SK-N-MC (cell line): ENCODE data around the gene RPF1.

ENCODE experiments used
- DNase-seq: peaks from one replicate; pipeline ENCODE4 v3.0.0-alpha.2; 2011; ENCODE audit warnings: low read depth, low spot score
- H3K27ac ChIP-seq: fragments of 200-600 bp; sonication (generic); 2 replicates; pipeline ENCODE4 v1.5.1; 2016; ENCODE audit warnings: mixed run types
- H3K36me3 ChIP-seq: fragments of 200-600 bp; sonication (generic); 2 replicates; pipeline ENCODE4 v1.6.1; 2017; ENCODE audit warnings: antibody characterized with exemption, low read length, mixed read lengths; ENCODE audit not compliant: insufficient read depth
- H3K4me3 ChIP-seq: fragments of 200-600 bp; sonication (generic); 2 replicates; pipeline ENCODE4 v1.5.1; 2016
- H3K9ac ChIP-seq: fragments of 200-600 bp; sonication (generic); 2 replicates; pipeline ENCODE4 v1.8.0; 2017; ENCODE audit warnings: mixed run types, mixed read lengths; ENCODE audit not compliant: insufficient read length
- H3K9me3 ChIP-seq: fragments of 200-600 bp; sonication (generic); 2 replicates; pipeline ENCODE4 v1.6.1; 2017; ENCODE audit warnings: low read depth, mild to moderate bottlenecking, antibody characterized with exemption, low read length, moderate library complexity, mixed read lengths
- EZH2 ChIP-seq: fragments of 200-600 bp; sonication (generic); IDR thresholded peaks from one replicate; pipeline ENCODE4 v1.6.1; 2017; ENCODE audit warnings: antibody characterized with exemption
- FOXP2 ChIP-seq: optimal IDR thresholded peaks from 2 replicates; pipeline ENCODE3; 2011; ENCODE audit warnings: mild to moderate bottlenecking, moderate library complexity; ENCODE audit not compliant: insufficient read depth; ENCODE audit errors: extremely low read length, control extremely low read depth
- POLR2AphosphoS5 ChIP-seq: IDR thresholded peaks from 2 replicates; pipeline ENCODE4 v1.6.1; 2012; ENCODE audit warnings: mild to moderate bottlenecking, low read depth, low read length, borderline replicate concordance

Gene RPF1, protein sequence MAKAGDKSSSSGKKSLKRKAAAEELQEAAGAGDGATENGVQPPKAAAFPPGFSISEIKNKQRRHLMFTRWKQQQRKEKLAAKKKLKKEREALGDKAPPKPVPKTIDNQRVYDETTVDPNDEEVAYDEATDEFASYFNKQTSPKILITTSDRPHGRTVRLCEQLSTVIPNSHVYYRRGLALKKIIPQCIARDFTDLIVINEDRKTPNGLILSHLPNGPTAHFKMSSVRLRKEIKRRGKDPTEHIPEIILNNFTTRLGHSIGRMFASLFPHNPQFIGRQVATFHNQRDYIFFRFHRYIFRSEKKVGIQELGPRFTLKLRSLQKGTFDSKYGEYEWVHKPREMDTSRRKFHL

DNA sequence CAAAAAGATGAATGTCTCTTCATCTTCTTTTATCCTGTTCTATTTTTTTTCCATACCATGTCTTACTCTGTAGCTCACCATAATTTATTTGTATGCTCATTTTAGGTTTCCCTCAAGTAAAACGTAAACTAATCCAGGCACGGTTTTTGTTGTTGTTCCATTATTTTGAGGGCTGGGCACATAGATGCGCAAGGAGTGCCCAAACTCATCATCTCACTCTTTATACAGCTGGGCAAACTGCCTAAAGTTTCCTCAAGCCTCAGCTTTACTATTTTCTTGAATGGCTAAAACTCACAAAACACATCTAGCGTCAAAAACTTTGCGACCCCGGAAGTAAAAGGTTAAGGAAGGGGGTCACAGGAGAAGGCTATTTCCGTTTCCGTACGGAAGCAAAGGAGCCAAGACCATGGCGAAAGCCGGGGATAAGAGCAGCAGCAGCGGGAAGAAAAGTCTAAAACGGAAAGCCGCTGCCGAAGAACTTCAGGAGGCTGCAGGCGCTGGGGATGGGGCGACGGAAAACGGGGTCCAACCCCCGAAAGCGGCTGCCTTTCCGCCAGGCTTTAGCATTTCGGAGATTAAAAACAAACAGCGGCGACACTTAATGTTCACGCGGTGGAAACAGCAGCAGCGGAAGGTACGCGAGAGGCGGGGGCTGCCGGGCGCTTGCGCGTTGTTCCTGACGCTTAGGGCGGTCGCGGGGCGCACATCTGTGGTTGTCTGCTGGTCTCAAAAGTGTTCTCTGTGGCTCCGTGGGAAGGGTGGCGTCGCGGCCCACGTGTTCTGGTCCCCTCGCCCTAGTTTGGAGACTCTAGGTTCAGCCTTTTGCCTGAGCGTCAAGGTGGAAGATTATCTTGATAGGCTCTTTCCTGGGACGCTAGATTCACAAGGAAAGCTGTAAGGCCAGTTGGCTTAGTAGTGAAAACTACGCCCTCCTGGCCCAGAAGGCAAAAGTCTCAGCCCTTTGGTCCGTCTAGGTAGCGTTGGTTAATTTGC is at the start of gene RPF1:
Gene RPF1 (plus strand): TSS at position 391 of the 993 bp plus-strand sequence. CDS start 16 bp downstream, at position 407.
- Histone ChIP-seq H3K9ac (peak within 1 kb of the TSS; percentile 89), H3K4me3 (peak within 1 kb of the TSS; percentile 89), H3K36me3 (peaks cover 33% of the 10 kb centered on the region), H3K27ac (peak within 1 kb of the TSS; percentile 74), H3K9me3 (0 out of 2 replicates have a peak, but pooled peaks cover 5% of the 10 kb centered on the region)
- DNase-seq, result peak; percentile 77
- TF ChIP-seq FOXP2, result no peak
- TF ChIP-seq EZH2, result no peak
- TF ChIP-seq POLR2AphosphoS5, result peak; percentile 92

DNA sequence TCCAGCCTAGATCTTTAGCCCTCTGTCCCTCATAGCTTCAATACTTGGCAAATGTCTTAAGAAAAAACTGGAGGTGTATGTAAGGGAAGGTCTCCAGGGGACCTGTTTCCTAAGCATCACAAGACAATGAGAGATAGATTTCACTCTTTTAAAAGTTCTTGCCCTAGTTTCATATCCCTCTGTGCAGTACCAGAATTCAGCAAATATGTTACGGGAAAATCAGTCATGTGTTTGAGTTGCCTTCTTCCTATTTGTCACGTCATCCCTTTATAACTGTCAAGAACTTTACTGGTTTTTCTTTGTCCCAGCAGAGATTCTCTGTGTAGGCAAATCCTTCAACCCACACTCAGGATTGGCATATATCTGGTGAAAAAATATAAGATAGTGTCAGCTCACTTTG is 48.5 kb upstream of the RPF1 start:
- no peak for DNase-seq
- Histone ChIP-seq H3K27ac (no peak overlapping the region), H3K4me3 (no peak overlapping the region), H3K36me3 (no peaks in the 10 kb centered on the region), H3K9ac (no peak overlapping the region), H3K9me3 (no peaks in the 10 kb centered on the region)
- TF ChIP-seq POLR2AphosphoS5, result no peak

DNA sequence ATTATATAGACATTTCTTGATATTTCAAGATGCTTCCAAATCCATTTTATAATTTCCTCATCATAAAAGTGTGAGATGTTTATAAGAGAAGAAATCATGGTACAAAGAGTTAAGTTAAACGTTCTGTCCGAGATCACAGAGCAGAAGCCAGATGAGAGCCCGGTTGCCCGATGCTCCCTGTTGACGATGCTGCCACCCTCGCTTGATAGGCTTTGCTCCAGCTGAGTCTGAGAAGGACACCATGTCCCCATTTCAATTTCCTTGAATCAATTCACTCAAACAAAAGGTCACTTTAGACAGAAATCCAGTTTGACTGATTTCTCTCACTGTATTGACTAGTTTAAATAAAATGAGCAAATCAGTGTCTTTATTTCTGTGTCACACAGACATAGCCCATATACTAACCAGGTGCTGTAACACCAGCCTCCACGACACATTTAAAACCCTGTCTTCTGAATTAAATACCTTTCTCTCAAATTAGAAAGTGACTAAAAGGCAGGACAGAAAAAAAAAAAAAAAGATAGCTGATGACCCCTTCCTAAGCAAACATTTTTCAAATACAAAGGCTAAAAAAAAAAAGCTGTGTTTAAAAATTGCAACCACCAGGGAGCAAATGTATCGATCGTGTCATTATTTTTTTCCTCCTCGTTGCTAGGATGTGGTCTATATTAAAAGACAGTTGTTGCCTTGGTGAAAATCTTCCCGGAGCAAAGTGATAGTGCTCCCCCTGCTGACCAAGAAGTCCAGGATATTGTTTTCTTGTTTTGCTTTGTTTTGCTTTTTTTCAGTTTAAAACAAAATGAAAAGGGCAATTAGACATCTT is 45.6 kb upstream of the RPF1 start:
- no peak overlapping the region for H3K27ac ChIP-seq
- H3K36me3 ChIP-seq, result no peaks in the 10 kb centered on the region
- TF ChIP-seq POLR2AphosphoS5, result no peak
- no peak for TF ChIP-seq EZH2
- no peak for TF ChIP-seq FOXP2
- DNase-seq, result peak; percentile 50
- H3K4me3 ChIP-seq, result peak overlapping the region; percentile 39
- no peak overlapping the region for H3K9ac ChIP-seq
- no peaks in the 10 kb centered on the region for H3K9me3 ChIP-seq

DNA sequence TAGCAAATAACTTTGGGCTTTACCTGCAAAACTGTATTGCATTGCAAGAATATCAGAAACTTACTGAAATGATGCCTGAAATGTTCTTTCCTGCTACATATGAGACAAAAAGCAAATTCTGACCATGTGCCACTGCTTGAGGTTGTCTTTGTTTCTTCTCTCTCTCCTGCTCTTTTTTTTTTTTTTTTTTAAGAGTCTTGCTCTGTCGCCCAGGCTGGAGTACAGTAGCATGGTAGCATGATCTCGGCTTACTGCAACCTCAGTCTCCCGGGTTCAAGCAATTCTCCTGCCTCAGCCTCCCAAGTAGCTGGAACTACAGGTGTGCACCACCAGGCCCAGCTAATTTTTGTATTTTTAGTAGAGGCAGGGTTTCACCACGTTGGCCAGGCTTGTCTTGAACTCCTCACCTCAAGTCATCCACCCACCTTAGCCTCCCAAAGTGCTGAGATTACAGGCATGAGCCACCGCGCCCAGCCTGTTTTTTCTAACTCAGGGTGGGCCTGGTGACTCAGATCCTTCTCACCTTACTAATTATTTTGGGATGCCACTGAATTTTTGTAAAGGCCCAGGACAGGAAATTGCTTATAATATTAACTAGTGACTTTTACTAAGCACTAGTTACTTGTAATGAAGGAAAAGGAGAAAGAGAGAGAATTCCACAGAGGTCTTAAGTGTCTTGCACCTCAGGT is 44.8 kb upstream of the RPF1 start:
- Histone ChIP-seq H3K9ac (no peak overlapping the region), H3K36me3 (no peaks in the 10 kb centered on the region), H3K27ac (no peak overlapping the region), H3K9me3 (no peaks in the 10 kb centered on the region), H3K4me3 (no peak overlapping the region)
- no peak for TF ChIP-seq POLR2AphosphoS5
- TF ChIP-seq EZH2, result no peak
- no peak for TF ChIP-seq FOXP2
- DNase-seq, result no peak

DNA sequence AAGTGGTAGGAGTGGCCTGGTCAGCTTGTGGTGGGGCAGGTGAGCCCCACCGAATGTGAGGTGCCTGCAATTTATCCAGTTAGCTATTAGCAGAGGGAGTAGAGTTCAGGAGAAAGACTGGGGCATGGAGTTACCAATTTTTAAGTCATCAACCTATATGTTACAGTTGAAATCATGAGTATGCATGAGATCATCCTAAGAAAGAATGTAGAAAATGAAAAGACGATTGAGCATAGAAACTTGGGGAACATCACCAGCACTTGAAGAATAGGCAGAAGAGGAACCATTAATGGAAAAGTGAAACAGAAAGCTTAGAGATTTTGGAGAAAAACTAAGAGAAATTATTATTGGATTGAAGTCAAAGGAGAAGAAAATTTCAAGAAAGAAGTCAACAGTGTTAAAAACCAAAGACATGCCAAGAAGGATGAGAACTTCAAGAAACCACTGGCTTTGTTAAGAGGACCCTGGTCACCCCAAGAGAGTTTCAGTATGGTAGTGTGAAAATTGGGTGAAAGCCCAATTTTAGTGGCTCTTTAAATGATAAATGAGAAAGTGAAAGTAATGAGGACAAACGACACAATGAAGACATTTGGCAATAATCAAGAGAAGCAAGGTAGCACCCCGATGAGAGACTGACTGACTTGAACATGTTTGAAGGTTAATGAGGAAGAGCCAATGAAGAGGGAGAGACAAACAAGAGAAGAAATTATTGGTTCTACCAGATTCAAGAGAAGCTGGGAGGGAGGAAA is 44.1 kb upstream of the RPF1 start:
- no peak overlapping the region for H3K27ac ChIP-seq
- TF ChIP-seq POLR2AphosphoS5 (no peak), EZH2 (no peak), FOXP2 (no peak)
- no peaks in the 10 kb centered on the region for H3K9me3 ChIP-seq
- H3K36me3 ChIP-seq, result no peaks in the 10 kb centered on the region
- no peak overlapping the region for H3K9ac ChIP-seq
- no peak overlapping the region for H3K4me3 ChIP-seq
- no peak for DNase-seq

DNA sequence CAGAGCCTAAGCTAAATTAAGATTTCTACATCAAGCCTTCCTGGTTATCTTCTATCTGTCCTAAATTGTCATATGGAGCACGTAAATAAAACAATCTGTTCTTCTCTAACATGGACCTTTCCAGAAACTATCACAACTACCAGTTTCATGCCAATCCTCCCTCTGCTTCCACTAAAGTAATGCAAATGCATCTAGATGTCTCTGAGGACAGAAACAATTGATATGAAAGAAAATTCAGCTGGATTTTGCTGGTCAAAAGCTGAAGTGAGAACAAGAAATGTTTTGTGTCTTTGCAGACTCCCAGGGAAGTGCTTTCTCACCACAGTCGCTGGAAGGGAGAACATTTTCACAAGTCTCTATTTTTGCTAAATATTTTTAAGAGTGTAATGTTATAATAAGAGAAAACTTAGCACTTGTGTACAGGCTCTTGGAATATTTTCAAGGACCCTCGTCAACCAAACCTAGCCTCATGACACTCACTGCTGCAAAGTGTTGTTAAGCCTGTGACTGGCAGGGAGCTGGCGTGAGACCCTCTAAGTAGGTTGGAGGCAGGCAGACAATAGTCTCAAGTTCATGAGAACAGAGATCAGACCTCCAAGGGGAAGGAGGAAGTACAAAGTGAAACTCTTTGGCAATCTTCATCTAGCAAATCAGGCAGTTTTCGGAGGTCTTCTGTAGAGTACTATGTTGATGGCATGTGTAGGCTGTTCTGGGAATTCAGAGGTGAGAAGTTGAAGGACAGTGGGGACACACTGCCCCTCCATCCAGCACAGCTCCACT is 42.0 kb upstream of the RPF1 start:
- no peaks in the 10 kb centered on the region for H3K36me3 ChIP-seq
- TF ChIP-seq EZH2 (no peak), POLR2AphosphoS5 (no peak), FOXP2 (no peak)
- no peak for DNase-seq
- H3K9ac ChIP-seq, result no peak overlapping the region
- no peak overlapping the region for H3K4me3 ChIP-seq
- H3K27ac ChIP-seq, result no peak overlapping the region
- no peaks in the 10 kb centered on the region for H3K9me3 ChIP-seq
